Spinal cord (tissue), 10 donors: ENCODE measurements around the gene ADAMTSL1. TPM values are rescaled to one million over a fixed set of nuclear protein-coding genes. Genes with fewer than 3 reads are reported as not detected.

Experiments used
- DNase-seq, 6 donors: peaks; one replicate each; pipeline versions ENCODE4 v3.0.0 to v3.0.0-alpha.2; 2013 to 2015; ENCODE audit warnings: low spot score in 6 of 6, low read depth in 4 of 6
- H3K27ac ChIP-seq: one replicate; pipeline ENCODE4 v1.5.1; 2013; ENCODE audit warnings: low read depth, low read length, control low read depth
- H3K27me3 ChIP-seq: one replicate; pipeline ENCODE4 v1.6.1; 2013; ENCODE audit warnings: low read length; ENCODE audit not compliant: control insufficient read depth, insufficient read depth
- H3K36me3 ChIP-seq: one replicate; pipeline ENCODE4 v1.6.1; 2013; ENCODE audit warnings: low read length; ENCODE audit not compliant: control insufficient read depth, insufficient read depth
- H3K4me1 ChIP-seq: one replicate; pipeline ENCODE4 v1.6.1; 2013; ENCODE audit warnings: low read length; ENCODE audit not compliant: control insufficient read depth, insufficient read depth
- H3K4me3 ChIP-seq: one replicate; pipeline ENCODE4 v1.5.1; 2013; ENCODE audit warnings: low read depth, low read length, control low read depth
- H3K9me3 ChIP-seq: one replicate; pipeline ENCODE4 v1.6.1; 2013; ENCODE audit warnings: low read length; ENCODE audit not compliant: control insufficient read depth, insufficient read depth
- WGBS: methylation state at CpG from one replicate; pipeline ENCODE4 v1.1.5; 2013; ENCODE audit warnings: missing lambda C conversion rate; ENCODE audit not compliant: insufficient coverage; 5-methylcytosine and 5-hydroxymethylcytosine counted together
- polyA plus RNA-seq, 2 donors: library from polyadenylated mRNA; unstranded; fragments of 120-200 nt; gene quantifications; one replicate each; pipeline ENCODE4 v1.2.1, GENCODE V29; 2013; ENCODE audit not compliant: insufficient read length in 2 of 2
- total RNA-seq, 2 donors: library from RNA; depleted of rRNA in 1 of 2; stranded (reverse); fragments of 120-200 nt in 1 of 2; fragments of >200 nt in 1 of 2; gene quantifications; one replicate each; pipeline versions ENCODE4 v1.2.3 to v1.2.4, GENCODE V29; 2013 to 2014
- donor health status: healthy.

The ADAMTSL1 gene
- total and polyA plus RNA-seq, 4 donors, result 21.7 to 35.3 (median 28.4) TPM

- Histone ChIP-seq H3K9me3 (no peaks in the 10 kb centered on the region), H3K36me3 (no peaks in the 10 kb centered on the region), H3K27ac (no peak overlapping the region), H3K27me3 (no peaks in the 10 kb centered on the region), H3K4me1 (peaks cover 1% of the 10 kb centered on the region), H3K4me3 (no peak overlapping the region)
- DNase-seq, result no peak
- no CpG with 5 or more reads among the region's 3 CpGs for WGBS
These were observed 21.1 kb downstream of the ADAMTSL1 start for GRCh38 chr9:18495065-18495464.

GRCh38 chr9:18496256-18497000, 22.5 kb downstream of the ADAMTSL1 start:
- H3K4me1 ChIP-seq, result no peaks in the 10 kb centered on the region
- no peaks in the 10 kb centered on the region for H3K36me3 ChIP-seq
- H3K27me3 ChIP-seq, result no peaks in the 10 kb centered on the region
- H3K27ac ChIP-seq, result no peak overlapping the region
- DNase-seq, result no peak
- WGBS, result 80% methylated on average over 1 of the region's 5 CpGs
- H3K4me3 ChIP-seq, result no peak overlapping the region
- no peaks in the 10 kb centered on the region for H3K9me3 ChIP-seq

- Histone ChIP-seq H3K4me1 (no peaks in the 10 kb centered on the region), H3K4me3 (no peak overlapping the region), H3K36me3 (no peaks in the 10 kb centered on the region), H3K27me3 (no peaks in the 10 kb centered on the region), H3K27ac (no peak overlapping the region), H3K9me3 (no peaks in the 10 kb centered on the region)
- no CpG with 5 or more reads among the region's 3 CpGs for WGBS
- DNase-seq, result no peak
These were observed 25.1 kb downstream of the ADAMTSL1 start for GRCh38 chr9:18499062-18499461.

GRCh38 chr9:18499980-18500379, 26.0 kb downstream of the ADAMTSL1 start:
- no peak overlapping the region for H3K27ac ChIP-seq
- H3K4me3 ChIP-seq, result no peak overlapping the region
- peaks cover 3% of the 10 kb centered on the region for H3K36me3 ChIP-seq
- 60% methylated on average over 1 of the region's 1 CpG for WGBS
- DNase-seq, result no peak
- no peaks in the 10 kb centered on the region for H3K9me3 ChIP-seq
- H3K27me3 ChIP-seq, result no peaks in the 10 kb centered on the region
- H3K4me1 ChIP-seq, result no peaks in the 10 kb centered on the region

GRCh38 chr9:18500451-18500850, 26.5 kb downstream of the ADAMTSL1 start:
- H3K36me3 ChIP-seq, result peaks cover 3% of the 10 kb centered on the region
- H3K27me3 ChIP-seq, result no peaks in the 10 kb centered on the region
- no peaks in the 10 kb centered on the region for H3K4me1 ChIP-seq
- no peak overlapping the region for H3K4me3 ChIP-seq
- no peaks in the 10 kb centered on the region for H3K9me3 ChIP-seq
- no peak overlapping the region for H3K27ac ChIP-seq
- no peak for DNase-seq
- WGBS, result no CpG with 5 or more reads among the region's 1 CpG

- no peaks in the 10 kb centered on the region for H3K9me3 ChIP-seq
- DNase-seq, result no peak
- no peak overlapping the region for H3K4me3 ChIP-seq
- H3K36me3 ChIP-seq, result peaks cover 3% of the 10 kb centered on the region
- no peak overlapping the region for H3K27ac ChIP-seq
- WGBS, result no CpG with 5 or more reads among the region's 5 CpGs
- H3K4me1 ChIP-seq, result no peaks in the 10 kb centered on the region
- H3K27me3 ChIP-seq, result no peaks in the 10 kb centered on the region
These were observed 28.0 kb downstream of the ADAMTSL1 start for GRCh38 chr9:18501949-18502348.

GRCh38 chr9:18502546-18502945, 28.6 kb downstream of the ADAMTSL1 start:
- H3K4me3 ChIP-seq, result no peak overlapping the region
- no CpG with 5 or more reads among the region's 3 CpGs for WGBS
- no peaks in the 10 kb centered on the region for H3K27me3 ChIP-seq
- H3K27ac ChIP-seq, result no peak overlapping the region
- DNase-seq, result no peak
- H3K9me3 ChIP-seq, result no peaks in the 10 kb centered on the region
- no peaks in the 10 kb centered on the region for H3K4me1 ChIP-seq
- peaks cover 3% of the 10 kb centered on the region for H3K36me3 ChIP-seq

- DNase-seq, result no peak
- Histone ChIP-seq H3K36me3 (peaks cover 3% of the 10 kb centered on the region), H3K4me1 (no peaks in the 10 kb centered on the region), H3K27ac (no peak overlapping the region), H3K4me3 (no peak overlapping the region), H3K27me3 (no peaks in the 10 kb centered on the region), H3K9me3 (no peaks in the 10 kb centered on the region)
- WGBS, result 69% methylated on average over 8 of the region's 14 CpGs
These were observed 30.8 kb downstream of the ADAMTSL1 start for GRCh38 chr9:18504707-18505106.

GRCh38 chr9:18507151-18507550, 33.2 kb downstream of the ADAMTSL1 start:
- no peak overlapping the region for H3K4me3 ChIP-seq
- H3K27ac ChIP-seq, result no peak overlapping the region
- no peaks in the 10 kb centered on the region for H3K9me3 ChIP-seq
- no peaks in the 10 kb centered on the region for H3K27me3 ChIP-seq
- no peak for DNase-seq
- H3K4me1 ChIP-seq, result no peaks in the 10 kb centered on the region
- H3K36me3 ChIP-seq, result peaks cover 3% of the 10 kb centered on the region
- WGBS, result no CpG with 5 or more reads among the region's 1 CpG

- Histone ChIP-seq H3K27me3 (no peaks in the 10 kb centered on the region), H3K36me3 (no peaks in the 10 kb centered on the region), H3K4me3 (no peak overlapping the region), H3K4me1 (no peaks in the 10 kb centered on the region), H3K27ac (no peak overlapping the region), H3K9me3 (no peaks in the 10 kb centered on the region)
- DNase-seq, result no peak
These were observed 42.6 kb downstream of the ADAMTSL1 start for GRCh38 chr9:18516514-18516913.
